ENCODE data around the gene AVPR2.

Gene AVPR2

GRCh38 chrX:153934148-153934761 lies 29.8 kb downstream of the AVPR2 start:
- DNase-seq: no peak

GRCh38 chrX:153934762-153935325 lies 30.4 kb downstream of the AVPR2 start, which contains the start of gene NAA10:
NAA10 (minus strand) TSS chrX:153935037; CDS start chrX:153934904, 133 bp downstream.
- DNase-seq: peak; percentile 48

GRCh38 chrX:153935326-153935851 lies 30.9 kb downstream of the AVPR2 start:
- no peak for DNase-seq

- DNase-seq: no peak
Measured at GRCh38 chrX:153937056-153937455, 32.6 kb downstream of the AVPR2 start.

- no peak for DNase-seq
Measured at GRCh38 chrX:153938226-153938786, 33.8 kb downstream of the AVPR2 start.

- DNase-seq: no peak
Measured at GRCh38 chrX:153939573-153939972, 35.1 kb downstream of the AVPR2 start.

- DNase-seq: no peak
Measured at GRCh38 chrX:153941336-153942252, 37.1 kb downstream of the AVPR2 start.

GRCh38 chrX:153944140-153944799 lies 39.8 kb downstream of the AVPR2 start, which contains the start of gene RENBP:
RENBP (minus strand) TSS chrX:153944643; CDS start chrX:153944610, 33 bp downstream.
- DNase-seq: peak; percentile 5

- no peak for DNase-seq
Measured at GRCh38 chrX:153944800-153945150, 40.3 kb downstream of the AVPR2 start.

GRCh38 chrX:153945956-153946943 lies 41.8 kb downstream of the AVPR2 start:
- no peak for DNase-seq

- peak; percentile 69 for DNase-seq
Measured at GRCh38 chrX:153947009-153947769, 42.7 kb downstream of the AVPR2 start.

GRCh38 chrX:153948002-153948466 lies 43.6 kb downstream of the AVPR2 start:
- no peak for DNase-seq

GRCh38 chrX:153948847-153949805 lies 44.7 kb downstream of the AVPR2 start:
- DNase-seq: no peak

GRCh38 chrX:153950127-153950526 lies 45.7 kb downstream of the AVPR2 start:
- DNase-seq: no peak

- DNase-seq: no peak
Measured at GRCh38 chrX:153951683-153952372, 47.4 kb downstream of the AVPR2 start.

GRCh38 chrX:153952373-153953026 lies 48.0 kb downstream of the AVPR2 start:
- DNase-seq: no peak

- peak; percentile 36 for DNase-seq
Measured at GRCh38 chrX:153953342-153953830, 48.9 kb downstream of the AVPR2 start.

Data from MV-4-11 (cell line).